H1 (cell line): ENCODE data around the gene GNS. TPM values are rescaled to one million over a fixed set of nuclear protein-coding genes. Genes with fewer than 3 reads are reported as not detected.

Source experiments
- CTCF ChIA-PET: fragments of 300-600 bp; sonication (Branson Sonifier 250); formaldehyde crosslinking; loops from one replicate; lab custom pipeline; 2021; ENCODE audit not compliant: partially characterized antibody; lab: Charles Lee
- POLR2A ChIA-PET: fragments of 300-600 bp; sonication (Branson Sonifier 250); formaldehyde crosslinking; loops from one replicate; lab custom pipeline; 2021; ENCODE audit warnings: inconsistent platforms; ENCODE audit not compliant: partially characterized antibody; lab: Charles Lee
- DNase-seq, 2 experiments: peaks; one replicate each; pipeline versions ENCODE4 v3.0.0 to v3.0.0-alpha.2; 2010 to 2022; ENCODE audit warnings: low spot score in 2 of 2, low read depth in 1 of 2, mixed read lengths in 1 of 2
- FAIRE-seq: peaks from 2 replicates; lab custom pipeline; 2011; peaks lifted over from hg19 to GRCh38; lab: Jason Lieb, UNC
- H2AFZ ChIP-seq: 2 replicates; pipeline ENCODE4 v1.8.1; 2012; ENCODE audit warnings: low read length, inconsistent platforms
- H2AK5ac ChIP-seq: 2 replicates; pipeline ENCODE4 v1.6.1; 2013; ENCODE audit warnings: low read depth, low read length
- H2BK120ac ChIP-seq: replicated peaks from 2 replicates; pipeline ENCODE3; 2013; ENCODE audit warnings: low read depth, low read length, inconsistent platforms
- H2BK12ac ChIP-seq: 2 replicates; pipeline ENCODE4 v1.6.1; 2013; ENCODE audit warnings: low read depth, low read length
- H2BK15ac ChIP-seq: 2 replicates; pipeline ENCODE4 v1.6.1; 2013; ENCODE audit warnings: low read length
- H2BK20ac ChIP-seq: 2 replicates; pipeline ENCODE4 v1.6.1; 2013; ENCODE audit warnings: low read length
- H2BK5ac ChIP-seq: 2 replicates; pipeline ENCODE4 v1.6.1; 2013; ENCODE audit warnings: low read depth, low read length
- H3K14ac ChIP-seq: 2 replicates; pipeline ENCODE4 v1.6.1; 2013; ENCODE audit warnings: inconsistent platforms; ENCODE audit not compliant: insufficient read length
- H3K18ac ChIP-seq: 2 replicates; pipeline ENCODE4 v1.6.1; 2013; ENCODE audit warnings: low read length; ENCODE audit errors: extremely low read depth
- H3K23ac ChIP-seq: 2 replicates; pipeline ENCODE4 v1.6.1; 2013; ENCODE audit warnings: inconsistent platforms; ENCODE audit not compliant: insufficient read length
- H3K23me2 ChIP-seq: 2 replicates; pipeline ENCODE4 v1.6.1; 2013; ENCODE audit warnings: low read depth, low read length
- H3K27ac ChIP-seq: 2 replicates; pipeline ENCODE4 v1.6.1; 2011; ENCODE audit warnings: low read depth, low read length, inconsistent platforms
- H3K27me3 ChIP-seq, 4 experiments: replicated peaks in 1 of 4; 1 replicate in 1 of 4; 2 replicates in 3 of 4; pipeline versions ENCODE4 v1.6.1 to v1.8.1; 2011 to 2013; ENCODE audit warnings: low read length in 3 of 4, mild to moderate bottlenecking in 3 of 4, inconsistent platforms in 2 of 4, mixed read lengths in 2 of 4, moderate library complexity in 1 of 4; ENCODE audit not compliant: control insufficient read depth in 3 of 4, insufficient read depth in 3 of 4; ENCODE audit errors: extremely low read depth in 1 of 4
- H3K36me3 ChIP-seq, 4 experiments: 2 replicates each; pipeline versions ENCODE4 v1.6.1 to v1.8.1; 2011 to 2013; ENCODE audit warnings: mild to moderate bottlenecking in 4 of 4, low read length in 3 of 4, moderate library complexity in 2 of 4, control low read depth in 1 of 4, inconsistent platforms in 1 of 4; ENCODE audit not compliant: insufficient read depth in 4 of 4, control insufficient read depth in 2 of 4
- H3K4ac ChIP-seq: replicated peaks from 2 replicates; pipeline ENCODE3; 2013; ENCODE audit warnings: low read length, low read depth, mixed read lengths, inconsistent platforms; ENCODE audit not compliant: insufficient read length
- H3K4me1 ChIP-seq, 4 experiments: replicated peaks in 1 of 4; 1 replicate in 1 of 4; 2 replicates in 3 of 4; pipeline versions ENCODE4 v1.6.1 to v1.8.1; 2011 to 2013; ENCODE audit warnings: low read length in 3 of 4, inconsistent platforms in 2 of 4, mixed read lengths in 1 of 4; ENCODE audit not compliant: insufficient read depth in 4 of 4, control insufficient read depth in 3 of 4
- H3K4me2 ChIP-seq, 2 experiments: 2 replicates each; pipeline versions ENCODE4 v1.6.1 to v1.8.1; 2011 to 2013; ENCODE audit warnings: low read depth in 2 of 2, low read length in 2 of 2, control low read depth in 1 of 2, inconsistent platforms in 1 of 2, mild to moderate bottlenecking in 1 of 2; ENCODE audit not compliant: insufficient read depth in 1 of 2
- H3K4me3 ChIP-seq, 4 experiments: fragments of 200-600, 300-600 bp in 1 of 4; sonication (generic), shearing (Covaris generic), sonication (Bioruptor Twin) in 1 of 4; 2 replicates each; pipeline versions ENCODE4 v1.5.1 to v1.8.1; 2011 to 2016; ENCODE audit warnings: low read length in 4 of 4, low read depth in 3 of 4, control low read depth in 2 of 4, inconsistent platforms in 2 of 4, mild to moderate bottlenecking in 2 of 4, mixed read lengths in 1 of 4, moderate library complexity in 1 of 4; ENCODE audit not compliant: insufficient read depth in 2 of 4; ENCODE audit errors: extremely low read depth in 1 of 4
- H3K56ac ChIP-seq: replicated peaks from 2 replicates; pipeline ENCODE3; 2013; ENCODE audit warnings: low read depth, mild to moderate bottlenecking, mixed read lengths, low read length, inconsistent platforms; ENCODE audit not compliant: insufficient read length
- H3K79me1 ChIP-seq: 2 replicates; pipeline ENCODE4 v1.6.1; 2013; ENCODE audit warnings: low read depth, low read length, control low read depth
- H3K79me2 ChIP-seq, 2 experiments: 2 replicates each; pipeline versions ENCODE4 v1.6.1 to v1.8.1; 2012 to 2013; ENCODE audit warnings: low read length in 2 of 2, mild to moderate bottlenecking in 2 of 2, inconsistent platforms in 1 of 2; ENCODE audit not compliant: insufficient read depth in 2 of 2, control insufficient read depth in 1 of 2
- H3K9ac ChIP-seq, 4 experiments: replicated peaks in 1 of 4; 1 replicate in 1 of 4; 2 replicates in 3 of 4; pipeline versions ENCODE4 v1.6.1 to v1.8.1; 2011 to 2013; ENCODE audit warnings: low read depth in 3 of 4, low read length in 3 of 4, control low read depth in 2 of 4, mild to moderate bottlenecking in 2 of 4, moderate library complexity in 2 of 4, inconsistent platforms in 1 of 4; ENCODE audit errors: extremely low read depth in 1 of 4
- H3K9me3 ChIP-seq, 2 experiments: 2 replicates each; pipeline versions ENCODE4 v1.6.1 to v1.8.1; 2012 to 2013; ENCODE audit warnings: mild to moderate bottlenecking in 2 of 2, moderate library complexity in 2 of 2, control low read depth in 1 of 2, inconsistent platforms in 1 of 2, low read depth in 1 of 2, low read length in 1 of 2, mixed read lengths in 1 of 2; ENCODE audit not compliant: insufficient read depth in 2 of 2
- H4K20me1 ChIP-seq, 2 experiments: replicated peaks in 1 of 2; 2 replicates each; pipeline versions ENCODE3 to v1.8.1; 2011 to 2013; ENCODE audit warnings: inconsistent platforms in 2 of 2, low read length in 2 of 2, mild to moderate bottlenecking in 1 of 2; ENCODE audit not compliant: insufficient read depth in 2 of 2, control insufficient read depth in 1 of 2
- H4K5ac ChIP-seq: 2 replicates; pipeline ENCODE4 v1.6.1; 2013; ENCODE audit warnings: low read length, low read depth, mixed read lengths, inconsistent platforms; ENCODE audit not compliant: insufficient read length
- H4K8ac ChIP-seq: 2 replicates; pipeline ENCODE4 v1.8.0; 2013; ENCODE audit warnings: mild to moderate bottlenecking, moderate library complexity, low read length, inconsistent platforms; ENCODE audit not compliant: insufficient read depth; ENCODE audit errors: extremely low read depth
- H4K91ac ChIP-seq: replicated peaks from 2 replicates; pipeline ENCODE3; 2013; ENCODE audit warnings: low read length, mixed read lengths, inconsistent platforms; ENCODE audit not compliant: insufficient read length
- BRCA1 ChIP-seq: IDR thresholded peaks from 2 replicates; pipeline ENCODE4 v1.6.1; 2012; ENCODE audit warnings: low read depth, low read length, improper control_type of control experiment
- CTBP2 ChIP-seq: IDR thresholded peaks from 2 replicates; pipeline ENCODE4 v1.7.0; 2011; ENCODE audit warnings: borderline replicate concordance, mild to moderate bottlenecking, moderate library complexity, mixed read lengths, low read length; ENCODE audit not compliant: insufficient read depth, insufficient read length
- EZH2 ChIP-seq: fragments of 200-600 bp; sonication (generic); IDR thresholded peaks from 2 replicates; pipeline ENCODE4 v1.7.1; 2012; ENCODE audit warnings: low read depth, mild to moderate bottlenecking, moderate library complexity, low read length, inconsistent platforms; ENCODE audit not compliant: severe bottlenecking
- GTF2F1 ChIP-seq: IDR thresholded peaks from 2 replicates; pipeline ENCODE4 v1.6.1; 2012; ENCODE audit warnings: low read depth, low read length, improper control_type of control experiment, borderline replicate concordance
- NANOG ChIP-seq: IDR thresholded peaks from 2 replicates; pipeline ENCODE4 v1.6.1; 2011; ENCODE audit warnings: low read length, low read depth, mild to moderate bottlenecking, inconsistent platforms; ENCODE audit not compliant: insufficient read depth, poor library complexity, severe bottlenecking
- NRF1 ChIP-seq: IDR thresholded peaks from 2 replicates; pipeline ENCODE4 v1.6.1; 2011; ENCODE audit warnings: mild to moderate bottlenecking, low read depth, low read length, improper control_type of control experiment
- SRF ChIP-seq: IDR thresholded peaks from 2 replicates; pipeline ENCODE4 v1.6.1; 2011; ENCODE audit warnings: mild to moderate bottlenecking, low read depth, low read length, moderate library complexity
- YY1 ChIP-seq: IDR thresholded peaks from 2 replicates; pipeline ENCODE4 v1.6.1; 2011; ENCODE audit warnings: low read depth, mild to moderate bottlenecking, low read length
- ZNF274 ChIP-seq: IDR thresholded peaks from 2 replicates; pipeline ENCODE4 v1.7.0; 2012; ENCODE audit warnings: low read length, borderline replicate concordance; ENCODE audit errors: extremely low read depth
- WGBS, 2 experiments: shearing (Covaris generic) in 1 of 2; methylation state at CpG; one replicate each; pipeline versions ENCODE4 v1.1.6 to v1.1.7; 2013 to 2015; ENCODE audit warnings: low lambda C conversion rate in 2 of 2, mixed read lengths in 2 of 2, inconsistent platforms in 1 of 2, low coverage in 1 of 2, missing lambda C conversion rate in 1 of 2; ENCODE audit not compliant: insufficient replicate concordance in 2 of 2, insufficient coverage in 1 of 2, insufficient read length in 1 of 2; ENCODE audit errors: extremely low coverage in 1 of 2, missing lambda C conversion rate in 1 of 2; 5-methylcytosine and 5-hydroxymethylcytosine counted together
- polyA plus RNA-seq, 7 experiments: library from polyadenylated mRNA; depleted of rRNA in 3 of 7; stranded (reverse) in 5 of 7; unstranded in 2 of 7; fragments of >200 nt in 5 of 7; fragments of 200-250 nt in 2 of 7; gene quantifications; 1 replicate in 5 of 7; 2 replicates in 1 of 7; 4 replicates in 1 of 7; pipeline versions ENCODE4 v1.2.1 to v1.2.3, GENCODE V29; 2011 to 2013; ENCODE audit warnings: missing spikeins in 2 of 7, mixed read lengths in 2 of 7
- total RNA-seq: library from RNA; stranded (reverse); fragmentation: NEBNext Ultra II Directional; extraction: Animal tissue kit (Norgen Biotek cat#: 25700); gene quantifications from 2 replicates; pipeline ENCODE4 v1.2.1, GENCODE V29; 2021

Gene GNS
- total and polyA plus RNA-seq, 2 of the 8 experiments (the other 6 are each of a cell fraction or from before 2014, with no cell fraction given), result 16.0 to 28.5 TPM

GRCh38 chr12:64673490-64674169 lies 85.6 kb downstream of the GNS start:
- Histone ChIP-seq H3K14ac (no peak overlapping the region), H3K18ac (no peak overlapping the region), H3K4me1 (peaks cover 10 to 35% (median 31%) of the 10 kb centered on the region in 4 experiments), H2BK12ac (no peak overlapping the region), H2BK120ac (no peak overlapping the region), H2AFZ (no peak overlapping the region), H2AK5ac (no peak overlapping the region), H3K9me3 (no peaks in the 10 kb centered on the region), H3K79me2 (peaks cover 7 to 84% of the 10 kb centered on the region in 2 experiments; a peak in 3 of 4 replicates), H2BK20ac (no peak overlapping the region), H3K23me2 (no peaks in the 10 kb centered on the region), H3K27me3 (no peaks in the 10 kb centered on the region), H3K27ac (no peak overlapping the region), H4K8ac (no peak overlapping the region), H3K4me2 (no peak overlapping the region), H3K36me3 (no peaks in the 10 kb centered on the region), H4K91ac (no peak overlapping the region), H3K9ac (no peak overlapping the region), H3K4ac (no peak overlapping the region), H4K20me1 (peaks cover 4 to 12% of the 10 kb centered on the region in 2 experiments), H2BK15ac (no peak overlapping the region), H4K5ac (no peak overlapping the region), H3K56ac (no peak overlapping the region), H2BK5ac (no peak overlapping the region), H3K23ac (no peak overlapping the region), H3K4me3 (no peak overlapping the region), H3K79me1 (peaks cover 10% of the 10 kb centered on the region; the same call in 1 of the 2 replicates)
- DNase-seq, result no peak
- CTCF ChIA-PET, result interaction anchor here (0.9 to 1.0 kb wide), 2 partner anchors 9 to 24 kb away, joined by 3 read pairs; no protein-coding TSS in a partner anchor
- 78% methylated on average over 9 of the region's 9 CpGs; no CpG with 5 or more reads in 1 of the 2 experiments for WGBS, 2 experiments
- no peak for FAIRE-seq
- TF ChIP-seq BRCA1, result no peak
- TF ChIP-seq ZNF274, result no peak
- TF ChIP-seq EZH2, result no peak
- no peak for TF ChIP-seq CTBP2
- no peak for TF ChIP-seq NRF1
- no peak for TF ChIP-seq GTF2F1
- no peak for TF ChIP-seq YY1
- no peak for TF ChIP-seq SRF
- no peak for TF ChIP-seq NANOG
- POLR2A ChIA-PET, result interaction anchor here (1.7 kb wide), 2 partner anchors 11 to 65 kb away, joined by 6 read pairs; partner anchors contain the start of gene RASSF3
